Lung (tissue), 12 donors: ENCODE results near the gene SHISA7. TPM values are rescaled to one million over a fixed set of nuclear protein-coding genes. Genes with fewer than 3 reads are reported as not detected.
A peak's percentile ranks its signal among the peaks of the same experiment; 100 is the strongest.
"Not testable (repeated sequence)": the region's sequence is repeated elsewhere in the genome, so short reads cannot be mapped to it uniquely, and the experiment has no call there.

Experiments used
- ATAC-seq: fragments of 200-7000 bp; cut with Tn5 transposase; one replicate; pipeline ENCODE4 v1.9.1; 2020; ENCODE audit warnings: moderate number of reproducible peaks; ENCODE audit not compliant: insufficient read depth, low FRiP score
- DNase-seq, 3 donors: peaks; one replicate each; pipeline ENCODE4 v3.0.0-alpha.2; 2013 to 2017
- H3K27ac ChIP-seq, 2 donors: one replicate each; pipeline ENCODE4 v1.5.1; 2013; ENCODE audit warnings: mild to moderate bottlenecking in 2 of 2, moderate library complexity in 2 of 2, control low read depth in 1 of 2, inconsistent platforms in 1 of 2, low read depth in 1 of 2, low read length in 1 of 2
- H3K27me3 ChIP-seq, 3 donors: one replicate each; pipeline ENCODE4 v1.5.1; 2013; ENCODE audit warnings: low read length in 2 of 3; ENCODE audit not compliant: control insufficient read depth in 3 of 3, insufficient read depth in 3 of 3
- H3K36me3 ChIP-seq, 4 donors: one replicate each; pipeline ENCODE4 v1.5.1; 2013; ENCODE audit warnings: low read length in 4 of 4, mild to moderate bottlenecking in 1 of 4, moderate library complexity in 1 of 4; ENCODE audit not compliant: control insufficient read depth in 4 of 4, insufficient read depth in 4 of 4
- H3K4me1 ChIP-seq, 5 donors: one replicate each; pipeline ENCODE4 v1.5.1; 2013; ENCODE audit warnings: low read length in 5 of 5, mild to moderate bottlenecking in 2 of 5, moderate library complexity in 1 of 5; ENCODE audit not compliant: control insufficient read depth in 5 of 5, insufficient read depth in 5 of 5
- H3K4me3 ChIP-seq: one replicate; pipeline ENCODE4 v1.5.1; 2013; ENCODE audit warnings: mild to moderate bottlenecking, control low read depth, moderate library complexity
- H3K9ac ChIP-seq, 2 donors: one replicate each; pipeline ENCODE4 v1.5.1; 2013; ENCODE audit warnings: low read length in 2 of 2, control low read depth in 1 of 2; ENCODE audit not compliant: insufficient read depth in 1 of 2
- H3K9me3 ChIP-seq, 4 donors: one replicate each; pipeline ENCODE4 v1.5.1; 2013; ENCODE audit warnings: low read length in 3 of 4, mild to moderate bottlenecking in 1 of 4, moderate library complexity in 1 of 4; ENCODE audit not compliant: control insufficient read depth in 4 of 4, insufficient read depth in 3 of 4
- WGBS, 2 donors: extraction: QIAGEN DNeasy Blood & Tissue Kit; methylation state at CpG; one replicate each; pipeline ENCODE4 v1.1.7; 2013; 5-methylcytosine and 5-hydroxymethylcytosine counted together
- polyA plus RNA-seq, 2 donors: library from polyadenylated mRNA; stranded (reverse); fragments of 200-250 nt; gene quantifications; one replicate each; pipeline ENCODE4 v1.2.1, GENCODE V29; 2013
- total RNA-seq, 2 donors: library from RNA; depleted of rRNA in 1 of 2; stranded (reverse); fragments of >200 nt in 1 of 2; gene quantifications; one replicate each; pipeline ENCODE4 v1.2.1, GENCODE V29; 2014 to 2021
- TF ChIP-seq, protein P1 (sequence below): IDR thresholded peaks from 2 replicates; pipeline ENCODE4 v1.5.1; 2012; ENCODE audit warnings: mild to moderate bottlenecking; ENCODE audit errors: control extremely low read depth, extremely low read depth
- donor health status: control.
- donor health status: control.
- donor health status: Bipolar disorder and iron deficiency.
- donor health status: healthy.
- donor health status: DM: yes; HTN: yes; CAD: no.

Gene SHISA7
- total and polyA plus RNA-seq, 4 donors: 0.03 to 0.14 TPM; not detected in 2

DNA sequence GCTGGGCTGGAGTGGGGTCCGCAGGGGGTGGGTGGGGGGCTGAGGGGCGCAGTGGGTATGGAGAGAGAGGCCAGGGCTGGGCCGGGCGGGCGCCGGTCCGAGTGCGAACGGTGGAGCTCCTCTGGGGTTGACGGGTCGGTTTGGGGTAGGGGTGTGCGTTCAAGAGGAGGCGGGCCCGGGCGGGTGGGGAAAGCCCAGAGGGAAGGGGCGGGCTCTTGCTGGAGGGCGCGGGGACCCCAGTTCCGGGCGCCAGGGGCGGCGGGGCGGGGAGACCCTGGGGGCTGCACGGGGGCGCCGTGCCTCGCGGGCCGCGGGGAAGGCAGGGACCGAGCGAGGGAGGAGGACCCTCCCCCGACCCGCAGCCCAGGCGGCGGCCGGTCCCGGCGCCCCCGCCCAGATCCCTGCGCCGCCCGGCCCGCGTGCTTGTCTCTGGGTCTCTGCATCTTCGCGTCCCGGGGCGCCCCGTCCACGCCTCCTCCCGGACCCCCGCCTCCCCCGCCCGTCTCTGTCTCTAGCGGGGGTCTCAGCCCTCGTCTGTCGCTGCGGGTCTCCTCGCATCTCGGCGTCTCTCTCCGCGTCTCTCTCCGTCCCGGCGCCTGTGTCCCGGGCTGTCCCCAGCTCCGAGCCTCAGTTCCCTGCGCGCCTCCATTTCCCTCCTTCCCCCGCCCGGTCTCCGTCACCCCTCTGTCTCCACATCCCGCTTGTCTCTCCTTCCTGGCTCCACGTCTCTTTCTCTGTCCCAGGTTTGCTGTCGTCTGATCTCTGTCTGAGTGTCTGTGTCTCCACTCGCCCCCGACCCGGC is 8.3 kb upstream of the SHISA7 start:
- DNase-seq: no peak
- no peak overlapping the region for H3K9ac ChIP-seq

DNA sequence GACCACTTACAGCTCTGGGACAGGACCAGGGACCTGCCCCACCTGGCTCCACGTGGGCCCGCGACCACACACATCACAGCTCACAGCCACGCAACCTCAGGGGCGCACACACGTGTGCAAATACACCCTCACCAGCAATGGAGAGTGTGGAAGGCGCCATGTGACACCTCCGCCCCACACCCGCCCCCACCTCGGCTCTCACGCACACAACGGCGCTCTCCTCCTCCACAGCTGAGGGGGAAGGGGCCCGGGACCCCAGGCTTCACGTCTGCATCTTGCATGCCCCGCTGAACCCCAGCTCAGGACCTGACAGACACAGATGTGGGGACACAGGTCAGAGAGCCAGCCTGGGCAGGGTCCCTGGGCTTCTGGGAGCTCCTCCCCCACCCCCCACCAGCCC is 6.4 kb upstream of the SHISA7 start:
- Histone ChIP-seq H3K4me1 (peaks cover 0 to 6% (median 5%) of the 10 kb centered on the region in 5 donors), H3K27me3 (peaks cover 11 to 62% (median 23%) of the 10 kb centered on the region in 3 donors), H3K9me3 (peaks cover 0 to 2% (median 0%) of the 10 kb centered on the region in 4 donors), H3K9ac (no peak overlapping the region), H3K36me3 (peaks cover 0 to under 1% (median 0%) of the 10 kb centered on the region in 4 donors), H3K27ac (no peak overlapping the region), H3K4me3 (no peak overlapping the region)
- no peak for DNase-seq
- TF ChIP-seq, protein P1, sequence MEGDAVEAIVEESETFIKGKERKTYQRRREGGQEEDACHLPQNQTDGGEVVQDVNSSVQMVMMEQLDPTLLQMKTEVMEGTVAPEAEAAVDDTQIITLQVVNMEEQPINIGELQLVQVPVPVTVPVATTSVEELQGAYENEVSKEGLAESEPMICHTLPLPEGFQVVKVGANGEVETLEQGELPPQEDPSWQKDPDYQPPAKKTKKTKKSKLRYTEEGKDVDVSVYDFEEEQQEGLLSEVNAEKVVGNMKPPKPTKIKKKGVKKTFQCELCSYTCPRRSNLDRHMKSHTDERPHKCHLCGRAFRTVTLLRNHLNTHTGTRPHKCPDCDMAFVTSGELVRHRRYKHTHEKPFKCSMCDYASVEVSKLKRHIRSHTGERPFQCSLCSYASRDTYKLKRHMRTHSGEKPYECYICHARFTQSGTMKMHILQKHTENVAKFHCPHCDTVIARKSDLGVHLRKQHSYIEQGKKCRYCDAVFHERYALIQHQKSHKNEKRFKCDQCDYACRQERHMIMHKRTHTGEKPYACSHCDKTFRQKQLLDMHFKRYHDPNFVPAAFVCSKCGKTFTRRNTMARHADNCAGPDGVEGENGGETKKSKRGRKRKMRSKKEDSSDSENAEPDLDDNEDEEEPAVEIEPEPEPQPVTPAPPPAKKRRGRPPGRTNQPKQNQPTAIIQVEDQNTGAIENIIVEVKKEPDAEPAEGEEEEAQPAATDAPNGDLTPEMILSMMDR: no peak
- no peak for ATAC-seq
- WGBS, 2 donors: 36 to 37% methylated on average over 16 of the region's 16 CpGs

More for the DNA sequence above, 8.3 kb upstream of the SHISA7 start:
- TF ChIP-seq, protein P1: no peak
- no peak overlapping the region for H3K4me3 ChIP-seq
- H3K36me3 ChIP-seq: peaks cover 0 to 16% (median 0%) of the 10 kb centered on the region in 4 donors
- ATAC-seq: no peak
- peaks cover 7 to 47% (median 16%) of the 10 kb centered on the region in 3 donors for H3K27me3 ChIP-seq
- 2% methylated on average over 28 to 79 of the region's 80 CpGs for WGBS, 2 donors
- no peaks in the 10 kb centered on the region for H3K9me3 ChIP-seq
- peaks cover 0 to 6% (median 5%) of the 10 kb centered on the region in 5 donors for H3K4me1 ChIP-seq
- H3K27ac ChIP-seq: no peak overlapping the region

DNA sequence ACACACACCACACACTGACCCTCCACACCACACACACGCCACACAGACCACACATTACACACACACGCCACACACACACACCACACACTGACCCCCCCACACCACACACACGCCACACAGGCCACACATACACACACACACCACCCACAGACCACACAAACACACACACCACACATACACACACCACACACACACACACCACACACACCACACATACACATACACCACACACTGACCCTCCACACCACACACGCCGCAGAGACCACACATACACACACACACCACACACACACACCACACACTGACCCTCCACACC is 5.0 kb upstream of the SHISA7 start:
- H3K9ac ChIP-seq, DNase-seq, H3K27ac ChIP-seq, H3K4me1 ChIP-seq, H3K4me3 ChIP-seq, H3K9me3 ChIP-seq, ATAC-seq, H3K36me3 ChIP-seq: not testable (repeated sequence)
- WGBS, 2 donors: 92 to 93% methylated on average over 5 of the region's 5 CpGs
- peaks cover 11 to 75% (median 34%) of the 10 kb centered on the region in 3 donors for H3K27me3 ChIP-seq

DNA sequence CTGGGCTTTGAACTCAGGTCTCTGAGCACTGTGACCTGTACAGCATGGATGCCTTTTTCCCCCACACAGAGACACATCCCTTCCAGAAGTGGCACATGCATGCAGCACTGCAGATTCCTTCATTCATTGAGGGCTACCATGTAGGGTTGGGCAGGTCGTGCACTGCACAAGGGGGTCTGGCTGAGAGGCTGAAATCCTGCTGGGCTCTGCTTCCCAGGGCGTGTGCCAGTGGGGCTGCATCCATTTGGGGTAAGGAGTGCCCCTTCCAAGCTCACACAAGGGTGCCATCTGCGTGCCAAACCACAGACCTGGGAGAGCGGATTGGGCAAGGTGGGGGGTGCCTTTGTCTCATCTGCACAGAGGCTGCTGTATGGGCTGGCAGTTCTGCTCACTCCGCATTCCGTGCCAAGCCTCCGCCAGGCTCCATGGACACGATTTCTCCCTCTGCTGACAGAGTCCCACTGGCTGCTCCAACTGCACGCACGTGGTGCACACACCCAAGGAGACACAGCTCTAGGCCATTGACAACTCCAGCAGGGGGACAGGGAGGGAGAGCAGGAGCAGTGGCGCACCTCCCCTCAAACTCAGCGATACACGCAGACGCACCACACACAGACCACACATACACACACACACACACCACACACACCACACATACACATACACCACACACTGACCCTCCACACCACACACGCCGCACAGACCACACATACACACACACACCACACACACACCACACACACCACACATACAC is 4.5 kb upstream of the SHISA7 start:
- peak in 2 of 3 donors; percentile 26 to 27 for DNase-seq
- TF ChIP-seq, protein P1: no peak
- whole genome bisulfite sequencing, 2 donors: 33 to 34% methylated on average over 12 to 16 of the region's 16 CpGs
- peaks cover 0 to 5% (median 0%) of the 10 kb centered on the region in 4 donors for H3K9me3 ChIP-seq
- no peak for ATAC-seq
- H3K4me1 ChIP-seq: peaks cover 0 to 5% (median 5%) of the 10 kb centered on the region in 5 donors
- no peak overlapping the region for H3K9ac ChIP-seq
- no peak overlapping the region for H3K27ac ChIP-seq
- no peaks in the 10 kb centered on the region for H3K36me3 ChIP-seq
- H3K4me3 ChIP-seq: no peak overlapping the region
- peaks cover 10 to 79% (median 34%) of the 10 kb centered on the region in 3 donors for H3K27me3 ChIP-seq
